ENCODE results near the gene PLA2G15. TPM values are rescaled to one million over a fixed set of nuclear protein-coding genes. Genes with fewer than 3 reads are reported as not detected.

PLA2G15 gene
- total and polyA plus RNA-seq, 2 of the 13 experiments (the other 11 are each of a cell fraction or from before 2014, with no cell fraction given) = 14.4 to 23.7 TPM

DNA sequence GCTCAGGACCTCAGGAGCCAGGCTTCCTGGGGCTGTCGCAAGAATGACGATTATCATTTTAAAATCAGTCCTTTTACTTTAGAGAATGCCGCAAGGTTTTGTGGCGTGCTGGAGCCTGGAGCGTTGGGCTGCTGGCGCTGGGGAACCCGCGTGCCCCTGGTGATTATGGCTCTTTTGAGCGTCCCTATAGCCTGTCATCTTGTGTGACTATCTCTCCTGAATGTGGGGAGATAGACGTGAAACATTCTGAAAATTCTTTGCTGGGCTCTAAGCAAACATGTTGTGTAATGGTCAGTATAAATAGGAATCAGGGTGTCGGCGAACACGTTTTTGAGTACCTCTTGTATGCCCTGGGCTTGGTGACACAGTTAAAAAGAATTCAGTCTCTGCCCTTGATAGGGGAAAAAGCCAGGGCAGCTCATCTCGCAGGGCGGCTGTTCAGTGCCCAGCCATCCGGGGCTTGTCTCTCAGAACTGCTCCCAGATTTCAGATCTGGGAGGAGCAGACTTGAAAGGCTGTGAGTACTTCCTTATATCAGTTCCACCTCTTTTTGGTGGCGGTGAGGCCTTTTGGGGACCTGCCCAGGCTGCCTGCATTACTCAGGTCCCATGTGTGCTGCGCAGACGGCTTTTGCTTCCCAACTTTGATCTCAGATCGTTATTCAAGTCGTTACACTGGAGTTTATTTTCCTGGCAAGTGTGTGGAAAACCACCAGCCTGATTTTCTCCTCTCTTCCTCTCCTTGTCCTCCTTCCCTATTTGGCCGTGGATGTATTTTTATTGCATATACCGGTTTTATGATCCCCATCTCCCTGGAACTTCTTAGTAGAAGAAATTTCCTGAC lies 20.1 kb downstream of the PLA2G15 start (continued):
- TF ChIP-seq CCAR2 (optimal IDR thresholded peaks at IDR 0.05; ENCODE audit: low read depth, low read length) (no peak), MLLT10 (CRISPR knock-in tag; IDR thresholded peaks at IDR 0.05) (no peak), KLF13 (CRISPR knock-in tag; IDR thresholded peaks at IDR 0.05) (no peak), ZNF20 (CRISPR knock-in tag; IDR thresholded peaks at IDR 0.05) (0 out of 2 replicates have a peak, but pooled peaks have one; percentile 73), NR2C2 (CRISPR knock-in tag; IDR thresholded peaks at IDR 0.05; ENCODE audit: borderline replicate concordance) (0 out of 2 replicates have a peak, but pooled peaks have one; percentile 13), ZNF432 (CRISPR knock-in tag; IDR thresholded peaks at IDR 0.05; ENCODE audit: borderline replicate concordance) (no peak), POLR2G (IDR thresholded peaks at IDR 0.05; ENCODE audit: low read depth, low read length) (peak; percentile 77), ZNF224 (CRISPR knock-in tag; IDR thresholded peaks at IDR 0.05) (no peak), MYPOP (CRISPR knock-in tag; IDR thresholded peaks at IDR 0.05) (peak; percentile 74), NCOA1 (CRISPR knock-in tag; IDR thresholded peaks at IDR 0.05) (peak; percentile 58; the same call in 1 of the 2 replicates), MIER2 (CRISPR knock-in tag; IDR thresholded peaks at IDR 0.05) (no peak; the same call in 1 of the 2 replicates), PRDM15 (CRISPR knock-in tag; IDR thresholded peaks at IDR 0.05) (peak; percentile 67; the same call in 1 of the 2 replicates), GATAD1 (CRISPR knock-in tag; IDR thresholded peaks at IDR 0.05) (peak; percentile 81), RARG (CRISPR knock-in tag; IDR thresholded peaks at IDR 0.05; ENCODE audit: low read depth) (no peak), ZNF44 (CRISPR knock-in tag; IDR thresholded peaks at IDR 0.05) (no peak)
- TF ChIP-seq, protein P1, sequence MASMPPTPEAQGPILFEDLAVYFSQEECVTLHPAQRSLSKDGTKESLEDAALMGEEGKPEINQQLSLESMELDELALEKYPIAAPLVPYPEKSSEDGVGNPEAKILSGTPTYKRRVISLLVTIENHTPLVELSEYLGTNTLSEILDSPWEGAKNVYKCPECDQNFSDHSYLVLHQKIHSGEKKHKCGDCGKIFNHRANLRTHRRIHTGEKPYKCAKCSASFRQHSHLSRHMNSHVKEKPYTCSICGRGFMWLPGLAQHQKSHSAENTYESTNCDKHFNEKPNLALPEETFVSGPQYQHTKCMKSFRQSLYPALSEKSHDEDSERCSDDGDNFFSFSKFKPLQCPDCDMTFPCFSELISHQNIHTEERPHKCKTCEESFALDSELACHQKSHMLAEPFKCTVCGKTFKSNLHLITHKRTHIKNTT (CRISPR knock-in tag; IDR thresholded peaks at IDR 0.05) = no peak
- TF ChIP-seq, protein P2, sequence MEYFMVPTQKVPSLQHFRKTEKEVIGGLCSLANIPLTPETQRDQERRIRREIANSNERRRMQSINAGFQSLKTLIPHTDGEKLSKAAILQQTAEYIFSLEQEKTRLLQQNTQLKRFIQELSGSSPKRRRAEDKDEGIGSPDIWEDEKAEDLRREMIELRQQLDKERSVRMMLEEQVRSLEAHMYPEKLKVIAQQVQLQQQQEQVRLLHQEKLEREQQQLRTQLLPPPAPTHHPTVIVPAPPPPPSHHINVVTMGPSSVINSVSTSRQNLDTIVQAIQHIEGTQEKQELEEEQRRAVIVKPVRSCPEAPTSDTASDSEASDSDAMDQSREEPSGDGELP (IDR thresholded peaks at IDR 0.05; ENCODE audit: borderline replicate concordance, low read depth) = peak; percentile 74; the same call in 1 of the 2 replicates
- TF ChIP-seq, protein P3, sequence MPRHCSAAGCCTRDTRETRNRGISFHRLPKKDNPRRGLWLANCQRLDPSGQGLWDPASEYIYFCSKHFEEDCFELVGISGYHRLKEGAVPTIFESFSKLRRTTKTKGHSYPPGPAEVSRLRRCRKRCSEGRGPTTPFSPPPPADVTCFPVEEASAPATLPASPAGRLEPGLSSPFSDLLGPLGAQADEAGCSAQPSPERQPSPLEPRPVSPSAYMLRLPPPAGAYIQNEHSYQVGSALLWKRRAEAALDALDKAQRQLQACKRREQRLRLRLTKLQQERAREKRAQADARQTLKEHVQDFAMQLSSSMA (CRISPR knock-in tag; IDR thresholded peaks at IDR 0.05) = no peak; the same call in 1 of the 2 replicates

All from HepG2 (cell line).